ENCODE measurements around the gene EIF4E2. TPM values are rescaled to one million over a fixed set of nuclear protein-coding genes. Genes with fewer than 3 reads are reported as not detected.
"Not testable (repeated sequence)": the region's sequence is repeated elsewhere in the genome, so short reads cannot be mapped to it uniquely, and the experiment has no call there.

EIF4E2 gene
- total RNA-seq, 1 experiment from 2014 or later: 79.4 TPM

- DNase-seq (ENCODE audit: low read depth): no peak
Observed at GRCh38 chr2:232521959-232522622, 28.4 kb upstream of the EIF4E2 start.

DNA sequence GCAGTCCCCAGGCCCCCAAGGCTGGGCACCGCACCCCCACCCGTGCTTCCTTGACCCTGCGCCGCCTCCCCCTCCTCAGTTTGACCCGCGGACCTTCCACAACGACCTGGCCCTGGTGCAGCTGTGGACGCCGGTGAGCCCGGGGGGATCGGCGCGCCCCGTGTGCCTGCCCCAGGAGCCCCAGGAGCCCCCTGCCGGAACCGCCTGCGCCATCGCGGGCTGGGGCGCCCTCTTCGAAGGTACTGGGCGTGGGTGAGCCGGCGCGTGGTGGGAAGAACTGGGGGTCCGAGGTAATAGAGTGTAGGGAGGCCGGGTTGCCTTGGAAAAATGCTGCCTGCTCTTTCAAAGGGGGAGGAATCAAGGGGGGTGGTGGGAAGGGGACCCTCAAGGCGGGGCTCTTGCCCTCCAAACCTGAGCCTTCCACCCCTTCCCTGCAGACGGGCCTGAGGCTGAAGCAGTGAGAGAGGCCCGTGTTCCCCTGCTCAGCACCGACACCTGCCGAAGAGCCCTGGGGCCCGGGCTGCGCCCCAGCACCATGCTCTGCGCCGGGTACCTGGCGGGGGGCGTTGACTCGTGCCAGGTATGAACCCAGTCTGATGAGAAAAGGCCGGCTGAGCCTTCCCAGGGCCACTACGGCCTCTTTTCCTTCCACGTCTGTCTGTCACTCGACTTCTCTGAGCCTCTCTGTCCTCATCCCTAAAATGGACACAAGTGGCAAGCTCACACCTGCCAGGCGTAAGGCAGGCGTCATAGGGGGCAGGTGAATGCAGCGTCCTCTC is 27.7 kb upstream of the EIF4E2 start:
- DNase-seq (ENCODE audit: low read depth): no peak

DNA sequence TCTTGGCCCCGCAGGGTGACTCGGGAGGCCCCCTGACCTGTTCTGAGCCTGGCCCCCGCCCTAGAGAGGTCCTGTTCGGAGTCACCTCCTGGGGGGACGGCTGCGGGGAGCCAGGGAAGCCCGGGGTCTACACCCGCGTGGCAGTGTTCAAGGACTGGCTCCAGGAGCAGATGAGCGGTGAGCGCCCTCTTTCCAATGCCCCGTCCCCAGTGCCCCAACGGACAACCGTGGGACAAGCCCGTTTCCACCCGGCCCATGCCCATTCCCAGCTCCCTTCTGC is 27.1 kb upstream of the EIF4E2 start:
- no peak for DNase-seq (ENCODE audit: low read depth)

- no peak for DNase-seq (ENCODE audit: low read depth)
Observed at GRCh38 chr2:232523682-232524597, 26.5 kb upstream of the EIF4E2 start.

DNA sequence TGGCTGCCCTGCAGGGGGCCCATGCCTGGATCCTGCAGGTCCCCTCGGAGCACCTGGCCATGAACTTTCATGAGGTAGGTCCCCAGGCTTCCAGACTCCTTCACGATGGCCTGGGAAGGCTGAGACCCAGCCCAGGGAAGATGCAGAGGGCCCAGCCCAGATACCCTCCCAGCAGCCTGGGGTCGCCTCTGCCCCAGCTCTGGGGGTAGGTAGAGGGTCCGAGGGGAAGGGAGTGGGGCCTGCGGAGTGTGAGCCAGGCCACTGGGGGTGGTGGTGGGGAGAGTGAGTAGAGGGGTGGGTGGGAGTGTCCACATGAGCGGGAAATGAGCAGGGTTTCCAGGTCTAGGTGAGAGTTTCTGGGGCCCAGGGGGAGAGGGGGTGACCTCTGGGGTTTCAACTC is 25.7 kb upstream of the EIF4E2 start:
- DNase-seq (ENCODE audit: low read depth): no peak

DNA sequence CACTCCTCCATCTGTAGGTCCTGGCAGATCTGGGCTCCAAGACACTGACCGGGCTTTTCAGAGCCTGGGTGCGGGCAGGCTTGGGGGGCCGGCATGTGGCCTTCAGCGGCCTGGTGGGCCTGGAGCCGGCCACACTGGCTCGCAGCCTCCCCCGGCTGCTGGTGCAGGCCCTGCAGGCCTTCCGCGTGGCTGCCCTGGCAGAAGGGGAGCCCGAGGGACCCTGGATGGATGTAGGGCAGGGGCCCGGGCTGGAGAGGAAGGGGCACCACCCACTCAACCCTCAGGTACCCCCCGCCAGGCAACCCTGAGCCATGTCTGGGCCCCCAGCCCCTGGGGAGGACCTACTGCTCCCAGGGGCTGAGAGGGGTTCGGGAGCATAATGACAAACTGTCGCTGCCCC is 25.3 kb upstream of the EIF4E2 start:
- no peak for DNase-seq (ENCODE audit: low read depth)

DNA sequence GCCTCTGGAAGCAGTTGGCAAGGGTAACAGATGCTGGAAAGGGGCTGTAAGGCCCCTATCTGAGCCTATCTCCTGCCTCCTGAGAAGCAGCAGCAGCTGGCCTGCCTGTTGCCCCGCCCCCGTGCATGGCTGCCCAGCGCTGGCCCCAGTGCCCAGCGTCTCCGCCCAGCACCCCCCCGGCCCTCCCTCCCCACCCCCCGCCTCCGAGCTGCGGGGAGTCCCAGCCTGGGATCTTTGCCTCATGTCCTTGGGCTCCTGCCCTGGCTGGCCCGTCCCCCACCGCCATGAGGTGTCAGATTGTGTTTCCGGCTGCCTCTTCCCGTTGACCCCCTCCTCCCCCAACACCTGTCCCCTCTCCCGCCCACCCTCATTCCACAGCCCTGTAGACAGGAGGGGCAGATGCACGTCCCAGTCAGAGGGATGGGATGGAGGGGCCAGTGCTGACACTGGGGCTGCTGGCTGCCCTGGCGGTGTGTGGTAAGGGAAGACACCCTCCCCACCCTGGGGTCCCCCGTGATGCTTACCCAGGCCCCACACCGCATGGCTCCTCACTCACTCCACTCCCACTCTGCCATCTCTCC is 24.6 kb upstream of the EIF4E2 start, which contains the start of gene CHRND:
CHRND (plus strand) TSS at position 370 of the 581 bp plus-strand sequence; CDS start at position 426, 56 bp downstream.
- no peak for DNase-seq (ENCODE audit: low read depth)

DNA sequence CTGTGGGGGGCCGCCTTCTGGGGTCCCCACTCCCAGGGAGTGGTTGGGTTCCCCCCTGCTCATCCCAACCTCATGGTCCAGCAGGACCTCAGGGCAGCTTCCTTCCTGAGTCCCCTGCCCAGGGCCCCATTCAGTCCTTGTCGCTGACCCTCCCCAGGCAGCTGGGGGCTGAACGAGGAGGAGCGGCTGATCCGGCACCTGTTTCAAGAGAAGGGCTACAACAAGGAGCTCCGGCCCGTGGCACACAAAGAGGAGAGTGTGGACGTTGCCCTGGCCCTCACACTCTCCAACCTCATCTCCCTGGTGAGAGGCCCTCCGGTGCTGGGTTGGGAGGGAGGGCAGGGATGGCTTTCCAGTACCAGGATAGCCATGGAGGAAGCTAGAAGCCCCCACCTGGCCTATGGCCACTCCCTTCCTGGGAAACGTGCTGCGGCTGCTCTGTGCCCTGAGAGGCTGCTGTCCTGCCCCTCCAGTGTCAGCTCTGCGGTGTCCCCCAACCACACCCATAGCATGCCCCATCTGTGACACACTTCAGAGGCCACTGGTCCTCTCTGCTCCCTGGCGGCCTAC is 24.0 kb upstream of the EIF4E2 start:
- DNase-seq (ENCODE audit: low read depth): no peak

GRCh38 chr2:232527905-232528470 is 22.5 kb upstream of the EIF4E2 start:
- DNase-seq (ENCODE audit: low read depth): no peak

DNA sequence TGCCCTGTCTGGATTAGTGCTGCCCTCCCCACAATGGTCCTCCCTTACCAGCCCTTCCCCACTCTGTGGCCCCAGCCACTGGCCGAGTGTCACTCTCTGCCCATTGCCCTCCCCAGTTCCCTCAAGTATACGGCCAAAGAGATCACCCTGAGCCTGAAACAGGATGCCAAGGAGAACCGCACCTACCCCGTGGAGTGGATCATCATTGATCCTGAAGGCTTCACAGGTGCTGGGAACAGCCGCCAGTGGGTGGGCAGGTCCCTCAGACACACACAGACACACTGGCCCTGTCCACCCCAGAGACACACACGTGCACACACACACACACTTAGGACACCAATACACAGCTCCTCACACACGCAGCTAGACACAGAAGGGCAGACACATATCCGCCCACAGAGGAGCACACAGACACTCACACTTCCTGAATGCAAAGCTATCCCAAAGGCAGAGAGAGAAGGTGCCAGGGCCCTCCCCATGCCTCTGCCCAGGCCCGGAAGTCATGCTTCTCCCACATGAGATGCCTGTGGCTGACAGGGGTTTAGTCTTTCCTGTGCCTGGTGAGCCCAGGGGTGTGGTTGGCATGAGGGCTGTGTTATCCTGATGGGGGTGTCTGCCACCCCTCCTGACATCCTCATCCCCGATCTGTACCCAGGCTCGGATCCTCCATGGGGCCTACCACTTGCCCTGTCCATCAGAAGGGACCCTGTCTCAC is 21.6 kb upstream of the EIF4E2 start:
- peak; percentile 42 for DNase-seq (ENCODE audit: low read depth)

DNA sequence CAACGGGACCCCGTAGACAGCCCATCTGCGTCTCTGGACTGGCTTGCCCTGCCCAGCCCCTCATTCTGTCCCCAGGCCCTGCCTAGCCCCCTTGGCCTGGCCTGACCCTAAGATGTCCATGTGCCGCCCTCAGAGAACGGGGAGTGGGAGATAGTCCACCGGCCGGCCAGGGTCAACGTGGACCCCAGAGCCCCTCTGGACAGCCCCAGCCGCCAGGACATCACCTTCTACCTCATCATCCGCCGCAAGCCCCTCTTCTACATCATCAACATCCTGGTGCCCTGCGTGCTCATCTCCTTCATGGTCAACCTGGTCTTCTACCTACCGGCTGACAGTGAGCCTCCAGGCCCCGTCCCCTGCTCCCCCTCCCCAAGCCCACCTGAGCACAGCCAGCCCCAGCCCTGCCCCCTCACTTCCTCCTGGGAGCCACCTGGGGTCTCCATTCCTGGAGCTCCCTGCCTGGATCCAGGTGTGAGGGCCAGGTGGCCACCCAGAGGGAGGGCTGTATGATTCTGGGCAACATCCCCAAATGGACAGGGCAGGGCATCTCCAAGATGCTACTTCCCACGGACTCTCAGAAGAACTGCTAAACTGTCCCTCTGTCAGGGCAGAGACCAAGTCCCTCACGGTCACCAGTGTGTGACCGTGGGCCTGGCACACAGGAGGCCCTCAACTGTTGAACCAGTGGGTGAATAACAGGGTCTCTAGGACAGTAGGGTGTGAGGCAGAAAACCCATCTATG is 20.5 kb upstream of the EIF4E2 start:
- no peak for DNase-seq (ENCODE audit: low read depth)

DNA sequence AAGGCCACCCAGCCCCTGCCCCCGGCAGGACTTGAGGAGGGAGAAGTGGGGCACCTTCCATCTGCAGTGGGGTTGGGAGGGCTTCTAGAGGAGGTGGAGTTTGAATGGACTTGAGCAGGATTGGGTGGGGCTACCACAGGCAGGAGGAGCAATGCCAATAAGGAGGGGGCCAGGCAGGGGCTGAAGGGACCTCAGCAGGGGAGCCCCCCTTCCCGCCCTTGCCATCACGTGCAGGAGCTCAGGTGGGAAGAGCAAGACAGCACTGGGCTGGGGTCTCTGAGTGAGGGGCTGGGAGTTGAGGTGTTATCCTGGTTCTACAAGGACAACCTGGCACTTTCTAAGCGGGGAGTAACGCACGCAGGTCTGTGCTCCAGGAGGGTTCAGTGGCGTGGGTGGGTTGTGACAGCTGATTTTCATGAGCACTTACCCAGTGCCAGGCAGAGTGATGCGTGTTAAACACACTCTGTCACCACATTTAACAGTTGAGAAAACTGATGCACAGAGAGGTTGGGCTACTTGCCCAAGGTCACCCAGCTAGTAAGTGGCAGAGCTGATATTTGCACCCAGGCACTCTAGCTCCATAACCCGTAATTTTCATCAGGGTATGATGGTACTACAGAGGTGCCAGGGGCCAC is 19.7 kb upstream of the EIF4E2 start:
- DNase-seq (ENCODE audit: low read depth): no peak

GRCh38 chr2:232532419-232532818 is 18.1 kb upstream of the EIF4E2 start:
- DNase-seq (ENCODE audit: low read depth): no peak

DNA sequence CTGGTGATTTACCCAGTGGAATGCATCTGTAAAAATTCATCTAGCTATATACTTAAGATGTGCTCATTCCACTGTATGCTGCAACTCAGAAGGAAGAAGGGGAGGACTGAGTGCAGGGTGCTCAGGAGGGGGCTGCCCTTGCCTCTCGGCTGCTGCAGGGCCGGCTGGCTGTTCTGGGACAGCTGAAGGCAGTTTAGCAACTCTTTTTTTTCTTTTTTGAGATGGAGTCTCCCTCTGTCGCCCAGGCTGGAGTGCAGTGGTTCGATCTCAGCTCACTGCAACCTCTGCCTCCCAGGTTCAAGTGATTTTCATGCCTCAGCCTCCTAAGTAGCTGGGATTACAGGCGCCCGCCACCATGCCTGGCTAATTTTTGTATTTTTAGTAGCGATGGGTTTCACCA is 17.7 kb upstream of the EIF4E2 start:
- DNase-seq (ENCODE audit: low read depth): not testable (repeated sequence)

DNA sequence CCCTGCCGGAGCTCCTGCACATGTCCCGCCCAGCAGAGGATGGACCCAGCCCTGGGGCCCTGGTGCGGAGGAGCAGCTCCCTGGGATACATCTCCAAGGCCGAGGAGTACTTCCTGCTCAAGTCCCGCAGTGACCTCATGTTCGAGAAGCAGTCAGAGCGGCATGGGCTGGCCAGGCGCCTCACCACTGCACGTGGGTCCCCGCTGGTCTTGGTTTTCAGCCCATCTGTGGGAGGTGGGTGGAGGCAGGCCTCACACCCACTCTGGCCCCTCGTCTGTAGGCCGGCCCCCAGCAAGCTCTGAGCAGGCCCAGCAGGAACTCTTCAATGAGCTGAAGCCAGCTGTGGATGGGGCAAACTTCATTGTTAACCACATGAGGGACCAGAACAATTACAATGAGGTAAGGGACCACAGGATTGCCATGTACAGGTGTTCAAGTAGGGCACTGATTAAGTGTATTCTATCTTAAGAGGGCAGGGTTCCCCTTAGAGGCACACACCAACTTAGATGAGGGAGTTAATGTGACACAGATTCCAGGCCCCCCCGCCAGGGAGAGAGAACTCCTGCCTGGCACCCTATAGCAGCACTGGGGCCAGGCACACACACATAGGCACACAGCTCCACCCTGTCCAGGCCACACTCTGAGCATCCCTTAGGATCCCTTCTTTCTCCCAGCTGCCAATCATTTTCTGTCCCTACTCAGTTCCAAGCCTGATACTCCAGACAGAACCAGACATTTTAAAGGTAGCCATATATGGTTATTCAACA is 16.4 kb upstream of the EIF4E2 start:
- DNase-seq (ENCODE audit: low read depth): no peak

DNA sequence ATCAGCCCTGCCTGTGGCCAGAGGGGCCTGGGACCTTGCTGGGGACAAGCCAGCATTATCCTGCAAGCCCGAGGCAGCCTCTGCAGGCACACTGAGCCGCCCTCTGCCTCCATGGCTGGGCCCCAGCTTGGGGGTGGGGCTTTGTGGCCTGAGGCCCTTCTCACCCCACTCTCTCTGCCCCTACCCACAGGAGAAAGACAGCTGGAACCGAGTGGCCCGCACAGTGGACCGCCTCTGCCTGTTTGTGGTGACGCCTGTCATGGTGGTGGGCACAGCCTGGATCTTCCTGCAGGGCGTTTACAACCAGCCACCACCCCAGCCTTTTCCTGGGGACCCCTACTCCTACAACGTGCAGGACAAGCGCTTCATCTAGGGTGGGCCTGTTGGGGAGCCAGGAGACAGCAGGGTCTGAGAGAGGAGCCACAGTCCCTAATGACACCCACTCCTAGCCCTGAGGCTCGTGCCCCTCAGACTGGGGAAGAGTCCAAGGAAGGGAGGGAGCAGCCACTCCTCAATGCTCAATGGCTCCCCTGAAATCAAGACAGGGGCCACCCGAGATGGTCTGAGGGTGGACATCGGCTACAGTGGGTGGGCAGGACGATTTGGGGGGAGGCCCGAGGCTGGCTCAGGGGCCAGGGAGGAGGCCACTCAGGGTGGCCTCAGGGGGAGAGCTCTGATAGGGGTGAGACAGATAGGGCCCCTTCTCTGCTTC is 15.4 kb upstream of the EIF4E2 start:
- no peak for DNase-seq (ENCODE audit: low read depth)

- no peak for DNase-seq (ENCODE audit: low read depth)
Observed at GRCh38 chr2:232535761-232536530, 14.5 kb upstream of the EIF4E2 start.

Data from M059J (cell line).